MCF 10A (cell line): ENCODE measurements around the gene ADAMTSL3. TPM values are rescaled to one million over a fixed set of nuclear protein-coding genes. Genes with fewer than 3 reads are reported as not detected.
A peak's percentile ranks its signal among the peaks of the same experiment; 100 is the strongest.

Experiments
- BruUV-seq: library from RNA; stranded (reverse); fragments of 400-500 nt; replicated peaks from 2 replicates; lab custom pipeline; 2021; lab: Mats Ljungman, UMichigan
- CTCF ChIA-PET: fragments of 300-600 bp; sonication (Branson Sonifier 250); formaldehyde crosslinking; extraction: SDS; loops from one replicate; lab custom pipeline; 2021; ENCODE audit warnings: antibody characterized with exemption, inconsistent platforms; lab: Yijun Ruan, JAX
- POLR2A ChIA-PET: fragments of 300-600, 350-650 bp; sonication (Branson Sonifier 250); formaldehyde crosslinking; extraction: SDS; loops from one replicate; lab custom pipeline; 2020; ENCODE audit warnings: antibody characterized with exemption, inconsistent platforms; lab: Yijun Ruan, JAX
- DNase-seq: peaks from one replicate; pipeline ENCODE4 v3.0.0-alpha.2; 2018; ENCODE audit not compliant: unreplicated experiment
- H3K27ac Mint-ChIP-seq: one replicate; pipeline ENCODE4 v1.8.0; 2022; ENCODE audit warnings: mild to moderate bottlenecking, low read depth, mixed read lengths; ENCODE audit not compliant: unreplicated experiment
- H3K27me3 Mint-ChIP-seq: one replicate; pipeline ENCODE4 v1.8.0; 2022; ENCODE audit warnings: mixed read lengths; ENCODE audit not compliant: insufficient read depth, unreplicated experiment
- H3K36me3 Mint-ChIP-seq: one replicate; pipeline ENCODE4 v1.8.0; 2022; ENCODE audit warnings: mild to moderate bottlenecking, moderate library complexity, mixed read lengths; ENCODE audit not compliant: insufficient read depth, unreplicated experiment
- H3K4me1 Mint-ChIP-seq: one replicate; pipeline ENCODE4 v1.8.0; 2022; ENCODE audit warnings: mixed read lengths; ENCODE audit not compliant: insufficient read depth, unreplicated experiment
- H3K4me3 Mint-ChIP-seq: one replicate; pipeline ENCODE4 v1.8.0; 2022; ENCODE audit warnings: mild to moderate bottlenecking, moderate library complexity, mixed read lengths; ENCODE audit not compliant: unreplicated experiment
- H3K9me3 Mint-ChIP-seq: one replicate; pipeline ENCODE4 v1.8.0; 2022; ENCODE audit warnings: mixed read lengths; ENCODE audit not compliant: unreplicated experiment
- intact Hi-C: fragments of 100-400 bp; cut with micrococcal nuclease; formaldehyde crosslinking; loops from 2 replicates; pipeline ENCODE4 v1.14.1; 2022
- total RNA-seq: library from RNA; stranded (reverse); gene quantifications from 2 replicates; pipeline ENCODE4 v1.2.3, GENCODE V29; 2022
- TF ChIP-seq, protein P1 (sequence below): fragments of 200-600 bp; IDR thresholded peaks from one replicate; pipeline ENCODE4 v1.8.0; 2022; ENCODE audit warnings: antibody characterized with exemption, mild to moderate bottlenecking; ENCODE audit not compliant: unreplicated experiment

ADAMTSL3 gene
- total RNA-seq, 1 experiment from 2014 or later, result 1.2 TPM

DNA sequence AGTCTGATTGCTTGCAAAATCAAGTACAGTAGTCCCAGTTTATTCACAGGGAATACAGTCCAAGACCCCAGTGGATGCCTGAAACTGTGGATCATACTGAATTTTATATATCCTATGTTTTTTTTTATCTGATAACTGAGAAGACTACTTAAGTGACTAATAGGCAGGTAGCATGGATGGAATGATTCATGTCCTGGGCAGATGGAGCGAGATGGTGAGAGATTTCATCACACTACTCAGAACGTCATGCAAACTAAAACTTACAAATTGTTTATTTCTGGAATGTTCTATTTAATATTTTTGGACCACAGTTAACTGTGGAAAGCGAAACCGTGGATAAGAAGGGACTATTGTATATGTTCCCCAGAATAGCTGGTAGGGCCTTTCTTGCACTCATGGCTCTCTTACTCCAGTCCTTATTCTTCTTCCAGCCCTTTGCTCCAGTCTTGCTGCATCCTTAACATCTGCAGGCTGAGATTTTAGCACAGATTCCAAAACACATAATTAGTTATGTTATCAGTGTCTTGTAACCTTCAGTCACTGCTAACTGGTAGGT is 290.0 kb downstream of the ADAMTSL3 start:
- CTCF ChIA-PET, result no interaction called here
- POLR2A ChIA-PET, result interaction anchor here (0.6 to 1.1 kb wide), 2 partner anchors 13 to 44 kb away, joined by 4 to 5 read pairs; no protein-coding TSS in a partner anchor
- Mint-ChIP-seq H3K4me1 (peaks cover 16% of the 10 kb centered on the region), H3K4me3 (no peak overlapping the region), H3K27me3 (no peaks in the 10 kb centered on the region), H3K36me3 (no peaks in the 10 kb centered on the region), H3K9me3 (peaks cover 8% of the 10 kb centered on the region), H3K27ac (no peak overlapping the region)
- intact Hi-C loops, result loop anchor here (5.0 kb wide), 1 partner anchor 97 kb away; no protein-coding TSS in a partner anchor
- BruUV-seq, result no TSS peak
- TF ChIP-seq, protein P1, sequence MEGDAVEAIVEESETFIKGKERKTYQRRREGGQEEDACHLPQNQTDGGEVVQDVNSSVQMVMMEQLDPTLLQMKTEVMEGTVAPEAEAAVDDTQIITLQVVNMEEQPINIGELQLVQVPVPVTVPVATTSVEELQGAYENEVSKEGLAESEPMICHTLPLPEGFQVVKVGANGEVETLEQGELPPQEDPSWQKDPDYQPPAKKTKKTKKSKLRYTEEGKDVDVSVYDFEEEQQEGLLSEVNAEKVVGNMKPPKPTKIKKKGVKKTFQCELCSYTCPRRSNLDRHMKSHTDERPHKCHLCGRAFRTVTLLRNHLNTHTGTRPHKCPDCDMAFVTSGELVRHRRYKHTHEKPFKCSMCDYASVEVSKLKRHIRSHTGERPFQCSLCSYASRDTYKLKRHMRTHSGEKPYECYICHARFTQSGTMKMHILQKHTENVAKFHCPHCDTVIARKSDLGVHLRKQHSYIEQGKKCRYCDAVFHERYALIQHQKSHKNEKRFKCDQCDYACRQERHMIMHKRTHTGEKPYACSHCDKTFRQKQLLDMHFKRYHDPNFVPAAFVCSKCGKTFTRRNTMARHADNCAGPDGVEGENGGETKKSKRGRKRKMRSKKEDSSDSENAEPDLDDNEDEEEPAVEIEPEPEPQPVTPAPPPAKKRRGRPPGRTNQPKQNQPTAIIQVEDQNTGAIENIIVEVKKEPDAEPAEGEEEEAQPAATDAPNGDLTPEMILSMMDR, result no peak
- DNase-seq, result peak; percentile 65

DNA sequence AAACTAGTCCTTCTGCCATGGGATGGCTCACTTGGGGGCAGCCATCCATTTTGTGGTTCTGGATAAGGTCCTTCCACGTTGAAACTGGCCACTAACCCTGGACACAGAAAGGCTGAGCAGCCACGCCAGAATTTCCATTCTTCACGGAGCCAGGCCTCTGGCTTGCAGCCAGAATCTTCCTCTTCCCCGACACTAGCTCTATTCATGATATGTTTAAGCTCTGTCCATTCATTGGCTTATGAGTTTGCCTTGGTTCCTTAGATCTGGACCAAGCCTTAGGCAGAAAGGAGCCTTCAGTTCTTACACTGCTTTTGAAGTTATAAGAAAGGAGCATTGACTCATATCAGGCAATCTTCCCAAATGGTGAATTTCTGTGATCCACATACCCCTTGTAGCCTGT is 293.2 kb downstream of the ADAMTSL3 start:
- BruUV-seq, result no TSS peak
- CTCF ChIA-PET, result no interaction called here
- POLR2A ChIA-PET, result no interaction called here
- TF ChIP-seq, protein P1, result no peak
- Mint-ChIP-seq H3K9me3 (peaks cover 8% of the 10 kb centered on the region), H3K4me1 (peaks cover 16% of the 10 kb centered on the region), H3K36me3 (no peaks in the 10 kb centered on the region), H3K27ac (no peak overlapping the region), H3K27me3 (no peaks in the 10 kb centered on the region), H3K4me3 (no peak overlapping the region)
- intact Hi-C loops, result no loop called here
- DNase-seq, result no peak

DNA sequence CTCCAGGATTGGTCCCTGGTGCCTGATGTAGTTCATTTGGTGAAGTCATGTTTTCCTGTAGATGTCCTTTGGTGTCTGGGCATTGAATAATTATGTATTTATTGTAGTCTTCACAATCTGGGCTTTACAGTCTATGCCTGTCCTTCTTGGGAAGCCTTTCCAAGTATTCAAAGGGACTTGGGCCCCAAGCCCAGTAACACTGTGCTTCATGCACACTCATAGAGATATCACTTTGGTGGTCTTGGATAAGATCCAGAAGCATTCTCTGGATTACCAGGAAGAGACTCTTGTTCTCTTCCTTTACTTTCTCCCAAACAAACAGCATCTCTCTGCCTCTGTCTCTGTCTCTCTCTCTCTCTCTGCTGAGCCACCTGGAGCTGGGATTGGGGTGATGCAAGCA is 300.6 kb downstream of the ADAMTSL3 start:
- Mint-ChIP-seq H3K27me3 (no peaks in the 10 kb centered on the region), H3K9me3 (no peaks in the 10 kb centered on the region), H3K27ac (no peak overlapping the region), H3K4me1 (no peaks in the 10 kb centered on the region), H3K4me3 (no peak overlapping the region), H3K36me3 (no peaks in the 10 kb centered on the region)
- no peak for DNase-seq
- ChIA-PET CTCF (interaction anchor here (1.0 kb wide), 1 partner anchor 70 kb away, joined by 3 read pairs; no protein-coding TSS in a partner anchor), POLR2A (no interaction called here)
- TF ChIP-seq, protein P1, result no peak
- no TSS peak for BruUV-seq
- intact Hi-C loops, result no loop called here

DNA sequence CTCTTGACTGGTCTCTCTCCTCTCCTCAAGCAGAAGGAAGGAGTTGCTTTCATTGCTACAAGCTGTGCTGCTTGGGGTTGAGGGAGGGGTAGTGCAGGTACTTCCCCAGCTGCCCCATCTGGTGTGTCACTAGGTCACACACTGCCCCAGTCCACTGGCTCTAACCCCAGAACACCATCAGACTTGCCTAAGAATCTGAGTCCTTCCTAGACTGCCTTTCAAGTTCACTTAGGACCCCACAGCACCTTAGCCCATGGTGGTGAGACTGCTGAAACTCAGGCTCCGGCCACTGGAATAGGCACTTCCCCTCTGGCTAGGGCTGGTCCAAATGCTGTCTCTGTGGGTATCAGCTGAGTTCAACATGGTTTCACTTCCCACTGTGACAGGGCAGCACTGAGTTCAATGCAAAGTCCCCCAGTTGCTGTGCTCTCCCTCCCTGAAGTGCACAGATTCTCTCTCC is 301.9 kb downstream of the ADAMTSL3 start:
- ChIA-PET POLR2A (no interaction called here), CTCF (interaction anchor here (0.5 to 1.0 kb wide), 2 partner anchors 69 to 1275 kb away, joined by 3 read pairs; no protein-coding TSS in a partner anchor)
- Mint-ChIP-seq H3K36me3 (no peaks in the 10 kb centered on the region), H3K4me1 (no peaks in the 10 kb centered on the region), H3K27me3 (no peaks in the 10 kb centered on the region), H3K4me3 (no peak overlapping the region), H3K9me3 (no peaks in the 10 kb centered on the region), H3K27ac (no peak overlapping the region)
- TF ChIP-seq, protein P1, result no peak
- BruUV-seq, result no TSS peak
- no peak for DNase-seq
- intact Hi-C loops, result no loop called here
